HT-29 (cell line): ENCODE results near the gene ANKS1B. TPM values are rescaled to one million over a fixed set of nuclear protein-coding genes. Genes with fewer than 3 reads are reported as not detected.

Experiments
- DNase-seq: peaks from one replicate; pipeline ENCODE4 v3.0.0-alpha.2; 2015; ENCODE audit warnings: low spot score
- total RNA-seq: library from RNA; depleted of rRNA; stranded (reverse); fragments of >200 nt; shearing (Covaris generic); gene quantifications from 2 replicates; pipeline ENCODE4 v1.2.3, GENCODE V29; 2014

Gene ANKS1B
- total RNA-seq, 1 experiment from 2014 or later, result not detected

DNA sequence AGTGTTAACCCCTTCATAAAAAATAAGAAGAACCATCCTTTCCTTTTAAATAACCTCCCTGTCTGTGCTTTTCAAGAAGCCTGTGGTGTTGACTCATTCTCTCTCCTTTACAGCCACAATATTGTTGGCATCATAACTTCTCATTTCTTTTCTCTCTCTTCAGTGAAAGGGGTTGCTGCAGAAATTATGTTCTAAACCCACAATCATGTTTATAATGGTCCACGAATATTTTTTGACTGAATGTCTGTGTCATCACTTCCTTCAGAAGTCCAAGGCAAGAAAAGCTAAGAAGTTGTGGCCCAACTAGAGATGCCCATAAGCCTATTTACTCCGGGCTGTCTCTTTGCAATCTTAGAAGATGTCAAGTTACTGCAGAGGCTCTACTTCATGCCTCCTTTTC, 851.3 kb downstream of the ANKS1B start:
- no peak for DNase-seq

GRCh38 chr12:99131751-99132199, 853.0 kb downstream of the ANKS1B start:
- DNase-seq, result no peak

GRCh38 chr12:99130808-99131553, 853.8 kb downstream of the ANKS1B start:
- no peak for DNase-seq

- no peak for DNase-seq
Observed at GRCh38 chr12:99128246-99128802, 856.4 kb downstream of the ANKS1B start.

DNA sequence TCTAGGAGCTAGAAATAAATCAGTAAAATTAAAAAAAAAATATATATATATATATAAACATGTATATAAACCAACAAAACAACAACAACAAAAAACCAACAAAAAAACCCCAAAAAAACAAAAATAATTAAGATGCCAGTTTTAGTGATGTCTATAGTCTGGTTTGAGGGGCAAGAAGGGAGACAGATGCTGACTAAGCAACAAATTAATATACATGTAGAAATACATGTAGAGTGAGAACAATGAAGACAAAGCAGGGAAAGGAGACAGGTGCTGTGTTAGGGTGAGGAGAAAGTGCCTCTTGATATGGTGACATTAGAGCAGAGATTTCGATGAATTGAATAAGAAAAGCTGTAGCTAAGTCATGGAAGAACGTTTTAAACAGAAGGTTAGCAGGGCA, 861.8 kb downstream of the ANKS1B start:
- DNase-seq, result no peak

DNA sequence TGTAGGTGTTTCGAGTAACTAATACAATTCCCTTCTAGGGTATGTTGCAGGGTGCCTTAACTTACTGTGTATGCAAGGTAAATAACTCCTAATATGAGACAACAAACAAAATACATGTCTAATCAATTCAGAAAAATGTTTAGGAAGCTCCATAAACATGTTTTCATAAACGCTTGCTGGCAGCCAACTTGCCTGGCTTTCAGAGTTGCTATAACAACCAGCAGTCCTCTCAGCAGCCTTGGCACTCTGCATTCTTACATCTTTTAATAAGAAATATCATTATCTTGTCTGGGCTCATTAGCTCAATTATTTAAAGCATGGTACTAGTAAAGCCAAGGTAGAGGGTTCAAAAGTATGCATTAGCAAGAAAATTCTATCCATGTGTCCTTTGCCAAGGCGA, 862.2 kb downstream of the ANKS1B start:
- DNase-seq, result no peak

DNA sequence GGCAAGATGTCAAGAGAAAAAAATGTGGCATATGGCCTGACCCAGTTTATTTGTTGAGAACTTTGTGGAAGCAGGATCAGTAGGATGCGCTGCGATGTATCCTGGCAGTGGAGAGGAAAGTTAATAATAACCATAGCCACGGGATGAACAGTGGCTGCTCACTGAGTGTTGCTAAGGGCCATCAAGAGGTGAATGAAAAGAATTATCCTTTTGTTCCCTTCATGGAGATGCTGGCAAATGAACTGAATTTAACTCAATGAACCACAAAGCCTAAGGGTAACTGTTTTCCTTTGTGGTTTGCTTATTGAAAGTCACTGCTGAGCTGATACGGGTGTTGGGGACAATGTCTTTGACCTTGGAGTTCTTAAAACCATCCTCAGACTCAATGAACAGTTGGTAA, 863.2 kb downstream of the ANKS1B start:
- no peak for DNase-seq

DNA sequence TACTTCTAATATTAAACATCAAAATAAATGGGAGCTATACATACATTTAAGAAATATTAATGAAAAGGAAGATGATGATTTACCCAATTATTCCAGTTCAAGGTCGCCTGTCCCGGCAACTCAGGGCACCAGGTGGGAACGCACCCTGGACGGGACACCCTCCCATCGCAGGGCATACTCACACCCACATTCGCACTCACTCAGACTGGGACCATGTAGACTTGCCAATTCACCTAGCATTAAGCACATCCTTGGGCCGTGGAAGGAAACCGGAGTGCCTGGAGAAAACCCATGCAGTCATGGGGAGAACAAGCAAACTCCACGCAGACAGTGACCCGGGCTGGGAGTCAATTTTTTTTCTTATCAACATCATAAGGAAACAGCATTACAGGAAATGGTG, 864.8 kb downstream of the ANKS1B start:
- DNase-seq, result no peak

GRCh38 chr12:99119449-99119848, 865.3 kb downstream of the ANKS1B start:
- DNase-seq, result no peak

DNA sequence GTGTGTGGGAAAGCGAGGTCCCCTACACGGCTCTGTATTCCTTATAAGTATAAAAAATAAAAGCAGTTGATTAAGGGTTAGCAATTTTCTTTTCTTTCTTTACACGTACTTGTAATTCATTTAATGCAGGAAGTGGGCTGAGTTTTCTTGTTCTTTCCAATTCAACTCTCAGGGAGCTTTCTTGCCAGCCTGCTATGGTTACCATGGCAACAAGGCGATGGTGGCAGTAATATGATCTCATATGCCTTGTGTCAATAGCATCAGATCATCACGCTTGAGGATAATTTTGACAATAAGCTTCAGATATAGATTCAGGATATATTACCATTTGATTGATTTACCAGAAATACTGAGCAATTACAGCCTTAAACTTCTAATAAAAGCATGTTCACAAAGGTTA, 873.1 kb downstream of the ANKS1B start:
- no peak for DNase-seq

- DNase-seq, result no peak
Observed at GRCh38 chr12:99110868-99111267, 873.9 kb downstream of the ANKS1B start.

DNA sequence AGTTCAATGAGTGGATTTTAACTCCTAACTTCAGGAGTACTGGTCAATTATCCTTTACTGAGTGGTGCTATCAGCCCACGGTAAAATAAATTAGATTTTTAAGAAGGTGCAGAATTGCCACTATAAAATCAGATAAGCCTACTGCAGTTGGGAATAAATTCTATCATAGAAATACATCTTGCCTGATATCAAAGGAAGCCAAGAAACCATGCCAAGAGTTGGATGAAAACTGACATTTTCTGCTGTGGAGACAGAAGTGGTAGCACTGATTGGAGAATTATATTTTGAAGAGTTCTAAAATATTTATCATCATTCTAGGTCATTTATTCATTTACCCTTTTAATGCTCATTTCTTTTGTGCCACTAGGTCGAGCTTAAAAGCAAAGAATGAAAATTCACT, 874.5 kb downstream of the ANKS1B start:
- no peak for DNase-seq

DNA sequence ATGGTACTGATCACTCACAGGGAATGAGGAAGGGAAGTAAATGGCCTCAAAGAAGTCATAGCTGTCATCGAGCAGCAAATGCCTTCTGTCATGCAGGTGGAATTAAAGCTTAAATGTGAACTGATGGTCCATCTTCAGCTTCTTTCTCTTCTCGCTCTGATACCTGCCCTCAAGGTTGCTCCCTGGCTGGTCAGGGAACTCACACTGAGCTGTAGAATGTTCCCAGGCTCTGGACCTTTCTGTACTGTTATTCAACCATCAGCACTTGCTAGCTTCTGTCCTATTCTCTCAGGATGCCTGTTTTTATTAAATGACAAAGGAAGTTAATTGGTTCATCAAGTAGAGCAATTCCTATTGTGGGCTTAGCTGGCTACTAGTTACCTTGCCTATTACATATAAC, 875.8 kb downstream of the ANKS1B start:
- DNase-seq, result no peak

DNA sequence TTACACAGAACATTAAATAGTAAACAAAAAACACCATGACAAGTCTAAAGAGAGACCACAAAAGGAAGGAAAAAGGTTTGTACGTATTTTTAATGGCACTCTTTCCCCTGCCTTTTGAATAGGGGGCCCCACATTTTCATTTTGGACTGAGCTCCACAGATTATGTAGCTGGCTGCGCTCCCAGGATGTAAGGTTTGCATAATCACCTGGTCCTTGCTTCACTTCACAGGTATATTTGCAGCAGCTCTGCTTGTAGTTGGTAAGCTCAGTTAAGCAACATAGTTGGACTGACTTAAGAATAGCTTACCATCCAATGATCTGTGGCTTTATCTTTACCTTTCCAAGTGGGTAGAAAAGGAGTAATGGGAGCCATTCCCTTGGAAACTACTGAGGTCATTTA, 885.0 kb downstream of the ANKS1B start:
- DNase-seq, result no peak

GRCh38 chr12:99097171-99097570, 887.6 kb downstream of the ANKS1B start:
- no peak for DNase-seq

- DNase-seq, result no peak
Observed at GRCh38 chr12:99093166-99093565, 891.6 kb downstream of the ANKS1B start.

DNA sequence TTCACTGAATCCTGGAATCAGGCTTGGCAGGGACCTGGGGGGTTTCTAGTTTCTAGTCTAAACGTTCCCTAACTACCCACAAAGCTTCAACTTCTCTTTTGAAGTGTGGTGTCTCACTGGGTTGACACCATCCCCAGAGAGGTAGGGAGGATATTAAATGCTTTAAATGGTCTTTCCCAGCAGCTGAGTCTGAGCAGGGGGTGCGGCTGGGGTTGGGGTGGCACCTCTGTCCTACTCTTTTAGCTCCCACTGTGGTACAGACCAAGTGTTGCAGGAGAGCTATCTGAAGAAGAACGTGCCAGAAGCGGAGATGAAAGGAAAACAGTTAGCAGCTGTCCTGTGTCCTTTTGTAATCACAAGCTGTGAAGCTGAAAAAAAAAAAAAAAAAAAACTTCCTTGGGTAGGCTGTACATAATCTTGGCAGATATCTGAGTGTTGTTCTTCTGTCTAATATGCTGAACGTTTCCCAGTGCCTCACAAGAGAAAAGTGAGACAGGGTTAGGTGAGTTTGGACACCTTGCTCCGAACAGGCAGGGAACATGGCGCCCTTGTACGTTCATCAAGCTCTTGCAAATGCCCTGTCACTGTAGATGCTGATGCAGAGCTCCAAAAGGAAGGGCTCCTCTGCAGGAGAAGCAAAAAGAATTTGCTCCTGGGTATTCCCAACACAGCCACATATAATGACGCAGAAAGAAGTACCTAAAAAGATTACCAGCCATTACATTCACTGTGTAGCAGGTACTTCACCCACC, 892.5 kb downstream of the ANKS1B start:
- DNase-seq, result no peak

GRCh38 chr12:99087278-99087677, 897.5 kb downstream of the ANKS1B start:
- peak; percentile 11 for DNase-seq

DNA sequence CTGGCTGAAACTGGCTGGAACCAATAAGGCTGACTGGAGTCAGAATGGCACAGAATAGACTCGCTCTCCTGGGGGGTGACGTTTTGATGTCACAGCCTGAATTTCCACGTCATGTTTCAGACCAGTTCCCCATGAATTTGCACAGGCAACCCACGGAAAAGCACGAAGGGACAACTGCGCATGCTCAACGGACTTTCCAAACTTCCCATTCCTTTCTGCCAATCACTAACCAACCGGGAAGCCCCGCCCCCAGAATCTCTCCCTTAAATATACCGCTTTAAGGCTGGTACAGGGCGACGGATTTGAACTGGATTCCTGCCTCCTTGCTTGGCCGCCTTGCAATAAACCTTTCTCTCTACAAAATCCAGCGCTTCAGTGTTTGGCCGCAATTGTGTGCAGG, 904.9 kb downstream of the ANKS1B start:
- no peak for DNase-seq

GRCh38 chr12:99068993-99069747, 915.6 kb downstream of the ANKS1B start:
- DNase-seq, result no peak

- DNase-seq, result no peak
Observed at GRCh38 chr12:99067171-99067785, 917.5 kb downstream of the ANKS1B start.

DNA sequence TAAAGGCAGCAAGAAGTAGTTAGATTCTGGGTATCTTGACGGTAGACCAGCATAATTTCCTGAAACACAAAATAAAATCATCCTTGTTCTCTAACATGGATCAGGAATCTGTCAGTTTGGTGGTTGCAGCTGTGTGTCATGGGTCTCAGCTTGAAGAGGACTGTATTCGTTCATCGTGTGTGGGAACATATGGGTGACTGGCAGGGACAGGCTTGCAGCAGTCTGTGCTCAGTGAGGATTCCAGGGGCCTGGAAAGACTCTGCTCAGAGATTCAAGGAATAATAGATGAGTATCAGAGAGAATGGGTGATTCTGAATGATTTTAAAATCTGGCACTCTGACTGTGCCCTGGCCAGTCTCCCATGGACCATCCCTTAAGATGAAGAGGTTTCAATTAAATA, 918.0 kb downstream of the ANKS1B start:
- DNase-seq, result no peak
